ENCODE data around the gene CIAPIN1.

- no peak for TF ChIP-seq TAF1 (IDR thresholded peaks at IDR 0.05; ENCODE audit: borderline replicate concordance, low read depth, low read length)
- no peak for TF ChIP-seq EP300 (IDR thresholded peaks at IDR 0.05; ENCODE audit: borderline replicate concordance in 1 of 2, low read depth in 1 of 2, low read length in 1 of 2)
- no peak for TF ChIP-seq RCOR1 (IDR thresholded peaks at IDR 0.05; ENCODE audit: low read length)
- TF ChIP-seq CTCF (IDR thresholded peaks at IDR 0.05) = no peak
- TF ChIP-seq MAX (IDR thresholded peaks at IDR 0.05; ENCODE audit: low read depth) = no peak; the same call in 1 of the 2 replicates
Measured at GRCh38 chr16:57383276-57384247, 63.6 kb downstream of the CIAPIN1 start.
